ENCODE data around the gene SH3PXD2A. TPM values are rescaled to one million over a fixed set of nuclear protein-coding genes. Genes with fewer than 3 reads are reported as not detected.
"Not testable (repeated sequence)": the region's sequence is repeated elsewhere in the genome, so short reads cannot be mapped to it uniquely, and the experiment has no call there.

The SH3PXD2A gene
- total and polyA plus RNA-seq, 9 of the 15 experiments (the other 6 are each of a cell fraction or from before 2014, with no cell fraction given): 0.41 to 9.3 (median 2.5) TPM

- TF ChIP-seq, protein P1, sequence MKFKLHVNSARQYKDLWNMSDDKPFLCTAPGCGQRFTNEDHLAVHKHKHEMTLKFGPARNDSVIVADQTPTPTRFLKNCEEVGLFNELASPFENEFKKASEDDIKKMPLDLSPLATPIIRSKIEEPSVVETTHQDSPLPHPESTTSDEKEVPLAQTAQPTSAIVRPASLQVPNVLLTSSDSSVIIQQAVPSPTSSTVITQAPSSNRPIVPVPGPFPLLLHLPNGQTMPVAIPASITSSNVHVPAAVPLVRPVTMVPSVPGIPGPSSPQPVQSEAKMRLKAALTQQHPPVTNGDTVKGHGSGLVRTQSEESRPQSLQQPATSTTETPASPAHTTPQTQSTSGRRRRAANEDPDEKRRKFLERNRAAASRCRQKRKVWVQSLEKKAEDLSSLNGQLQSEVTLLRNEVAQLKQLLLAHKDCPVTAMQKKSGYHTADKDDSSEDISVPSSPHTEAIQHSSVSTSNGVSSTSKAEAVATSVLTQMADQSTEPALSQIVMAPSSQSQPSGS (CRISPR knock-in tag; IDR thresholded peaks at IDR 0.05): no peak
- TF ChIP-seq PPARD (CRISPR knock-in tag; IDR thresholded peaks at IDR 0.05): no peak
- TF ChIP-seq HSF4 (CRISPR knock-in tag; IDR thresholded peaks at IDR 0.05; ENCODE audit: borderline replicate concordance): no peak
Observed at GRCh38 chr10:103814105-103814504, 41.3 kb downstream of the SH3PXD2A start (continued).

GRCh38 chr10:103813312-103813711 lies 42.1 kb downstream of the SH3PXD2A start:
- H3K4me3 ChIP-seq; H3K9me1 ChIP-seq (ENCODE audit: control insufficient read depth, insufficient read depth, low read length); BruUV-seq (replicated peaks); CTCF ChIA-PET (ENCODE audit: low intra/inter-chr PET ratio); H3K4me2 ChIP-seq (ENCODE audit: insufficient read depth, low read length); H3K79me2 ChIP-seq (ENCODE audit: control insufficient read depth, insufficient read depth, low read length); FAIRE-seq; in situ Hi-C loops (cut with MboI); intact Hi-C loops (cut with micrococcal nuclease); H3K9me3 ChIP-seq (replicated peaks; ENCODE audit: control insufficient read depth, insufficient read depth, low read depth, low read length); H3K27ac ChIP-seq (ENCODE audit: extremely low read depth, low read depth, low read length); H2AFZ ChIP-seq (ENCODE audit: low read depth, low read length); H3K36me3 ChIP-seq (ENCODE audit: control insufficient read depth, insufficient read depth, low read length); POLR2A ChIA-PET; H4K20me1 ChIP-seq (replicated peaks; ENCODE audit: control insufficient read depth, insufficient read depth, low read length); H3K9ac ChIP-seq (ENCODE audit: insufficient read depth in 1 of 2, low read depth in 2 of 2, low read length in 2 of 2); ATAC-seq; DNase-seq (ENCODE audit: extremely low read depth in 1 of 4, low spot score in 3 of 4); H3K4me1 ChIP-seq (replicated peaks in 1 of 2; ENCODE audit: control insufficient read depth in 2 of 2, insufficient read depth in 2 of 2, low read length in 2 of 2): not testable (repeated sequence)
- WGBS (ENCODE audit: insufficient coverage, low coverage, missing lambda C conversion rate): 14% methylated on average over 3 of the region's 4 CpGs
- peaks cover 2 to 32% of the 10 kb centered on the region in 2 experiments; a peak in 3 of 5 replicates for H3K27me3 ChIP-seq (ENCODE audit: control insufficient read depth in 2 of 2, insufficient read depth in 2 of 2, low read length in 2 of 2)

Data from K562 (cell line).